WTC11 (cell line): ENCODE measurements around the gene GPR153. TPM values are rescaled to one million over a fixed set of nuclear protein-coding genes. Genes with fewer than 3 reads are reported as not detected.

Source experiments
- ATAC-seq: fragments of 200-7000 bp; cut with Tn5 transposase; 2 replicates; pipeline ENCODE4 v1.10.0; 2021; ENCODE audit warnings: mild to moderate bottlenecking, moderate library complexity
- CTCF ChIA-PET: fragments of 300-600 bp; sonication (Branson Sonifier 250); formaldehyde crosslinking; loops from one replicate; lab custom pipeline; 2021; ENCODE audit warnings: antibody characterized with exemption; lab: Charles Lee
- POLR2A ChIA-PET: fragments of 350-600 bp; sonication (Branson Sonifier 250); formaldehyde crosslinking; loops from one replicate; lab custom pipeline; 2021; ENCODE audit warnings: antibody characterized with exemption; lab: Charles Lee
- DNase-seq: peaks from one replicate; pipeline ENCODE4 v3.0.0; 2021; ENCODE audit warnings: low spot score
- H3K27ac Mint-ChIP-seq: 2 replicates; pipeline ENCODE4 v1.8.0; 2021; ENCODE audit warnings: mixed read lengths
- H3K27me3 Mint-ChIP-seq: 2 replicates; pipeline ENCODE4 v1.8.0; 2021; ENCODE audit warnings: low read depth, mild to moderate bottlenecking, moderate library complexity, mixed read lengths
- H3K36me3 Mint-ChIP-seq: 2 replicates; pipeline ENCODE4 v1.8.0; 2021; ENCODE audit warnings: mixed read lengths
- H3K4me1 Mint-ChIP-seq: 2 replicates; pipeline ENCODE4 v1.8.0; 2022; ENCODE audit warnings: mixed read lengths
- H3K4me3 Mint-ChIP-seq: 2 replicates; pipeline ENCODE4 v1.8.0; 2021; ENCODE audit warnings: mild to moderate bottlenecking, moderate library complexity, mixed read lengths
- H3K9me3 Mint-ChIP-seq: 2 replicates; pipeline ENCODE4 v1.8.0; 2021; ENCODE audit warnings: mixed read lengths
- AFF4 ChIP-seq: sonication (generic); formaldehyde crosslinking; IDR thresholded peaks from 2 replicates; pipeline ENCODE4 v1.8.1; 2023; ENCODE audit warnings: mild to moderate bottlenecking, missing genetic modification reagents, borderline replicate concordance
- ATF1 ChIP-seq: sonication (generic); formaldehyde crosslinking; IDR thresholded peaks from 2 replicates; pipeline ENCODE4 v1.8.1; 2023; ENCODE audit warnings: mild to moderate bottlenecking, moderate library complexity, missing genetic modification reagents
- ATF6 ChIP-seq: sonication (generic); formaldehyde crosslinking; IDR thresholded peaks from 2 replicates; pipeline ENCODE4 v1.8.1; 2023; ENCODE audit warnings: mild to moderate bottlenecking, missing genetic modification reagents
- CBFB ChIP-seq: sonication (generic); formaldehyde crosslinking; IDR thresholded peaks from 2 replicates; pipeline ENCODE4 v1.8.1; 2022; ENCODE audit warnings: mild to moderate bottlenecking, low read depth, missing genetic modification reagents
- CREB1 ChIP-seq: sonication (generic); formaldehyde crosslinking; IDR thresholded peaks from 2 replicates; pipeline ENCODE4 v1.8.0; 2023; ENCODE audit warnings: mild to moderate bottlenecking, missing genetic modification reagents
- EMX1 ChIP-seq: fragments of 250-450 bp; sonication (Bioruptor Pico); IDR thresholded peaks from 2 replicates; pipeline ENCODE4 v1.8.0; 2021; ENCODE audit warnings: mild to moderate bottlenecking
- GABPB1 ChIP-seq: sonication (generic); formaldehyde crosslinking; IDR thresholded peaks from 2 replicates; pipeline ENCODE4 v1.8.1; 2023; ENCODE audit warnings: mild to moderate bottlenecking, missing genetic modification reagents
- GRHL2 ChIP-seq: fragments of 250-450 bp; sonication (Bioruptor Pico); IDR thresholded peaks from 2 replicates; pipeline ENCODE4 v1.8.0; 2022; ENCODE audit warnings: mild to moderate bottlenecking, moderate library complexity; ENCODE audit not compliant: insufficient replicate concordance, severe bottlenecking
- HMGXB4 ChIP-seq: sonication (generic); formaldehyde crosslinking; IDR thresholded peaks from 2 replicates; pipeline ENCODE4 v1.8.1; 2023; ENCODE audit warnings: mild to moderate bottlenecking, moderate library complexity, missing genetic modification reagents
- NR2C2 ChIP-seq: sonication (generic); formaldehyde crosslinking; IDR thresholded peaks from 2 replicates; pipeline ENCODE4 v1.8.0; 2022; ENCODE audit warnings: mild to moderate bottlenecking, missing genetic modification reagents
- PRDM15 ChIP-seq: sonication (generic); formaldehyde crosslinking; IDR thresholded peaks from 2 replicates; pipeline ENCODE4 v1.8.0; 2022; ENCODE audit warnings: missing genetic modification reagents
- SOX15 ChIP-seq: fragments of 250-450 bp; sonication (Bioruptor Pico); IDR thresholded peaks from 2 replicates; pipeline ENCODE4 v1.9.0; 2021; ENCODE audit warnings: mild to moderate bottlenecking
- SP1 ChIP-seq: sonication (generic); formaldehyde crosslinking; conservative IDR thresholded peaks from 2 replicates; pipeline ENCODE4 v1.8.1; 2022; ENCODE audit warnings: missing genetic modification reagents
- ZNF138 ChIP-seq: sonication (generic); formaldehyde crosslinking; conservative IDR thresholded peaks from 2 replicates; pipeline ENCODE4 v1.8.1; 2022; ENCODE audit warnings: mild to moderate bottlenecking, moderate library complexity, missing genetic modification reagents
- ZNF416 ChIP-seq: fragments of 250-450 bp; sonication (Bioruptor Pico); IDR thresholded peaks from 2 replicates; pipeline ENCODE4 v1.9.0; 2021; ENCODE audit warnings: mild to moderate bottlenecking, inconsistent platforms
- ZNF425 ChIP-seq: fragments of 250-450 bp; sonication (Bioruptor Pico); conservative IDR thresholded peaks from 2 replicates; pipeline ENCODE4 v1.9.0; 2021; ENCODE audit warnings: mild to moderate bottlenecking
- ZNF532 ChIP-seq: fragments of 250-450 bp; sonication (Bioruptor Pico); IDR thresholded peaks from 2 replicates; pipeline ENCODE4 v1.9.0; 2021; ENCODE audit warnings: mild to moderate bottlenecking, borderline replicate concordance
- total RNA-seq: library from RNA; stranded (reverse); gene quantifications from 3 replicates; pipeline ENCODE4 v1.2.3, GENCODE V29; 2021

GPR153 gene
- total RNA-seq, 1 experiment from 2014 or later, result 13.4 TPM

- DNase-seq (no peak), ATAC-seq (no peak)
- POLR2A ChIA-PET, result no interaction called here
- Mint-ChIP-seq H3K4me3 (no peak overlapping the region), H3K27ac (no peak overlapping the region), H3K9me3 (peaks cover 36% of the 10 kb centered on the region), H3K36me3 (peaks cover 41% of the 10 kb centered on the region), H3K4me1 (no peaks in the 10 kb centered on the region), H3K27me3 (no peaks in the 10 kb centered on the region)
- TF ChIP-seq EMX1 (CRISPR knock-in tag) (no peak), ZNF416 (CRISPR knock-in tag) (no peak), CBFB (CRISPR knock-in tag) (no peak), GABPB1 (CRISPR knock-in tag) (no peak), NR2C2 (CRISPR knock-in tag) (no peak), ATF6 (CRISPR knock-in tag) (no peak), HMGXB4 (CRISPR knock-in tag) (no peak), CREB1 (CRISPR knock-in tag) (no peak), ZNF138 (CRISPR knock-in tag) (no peak), AFF4 (CRISPR knock-in tag) (no peak), ATF1 (CRISPR knock-in tag) (no peak), SOX15 (CRISPR knock-in tag) (no peak), PRDM15 (CRISPR knock-in tag) (no peak), GRHL2 (CRISPR knock-in tag) (no peak), SP1 (CRISPR knock-in tag) (no peak)
- CTCF ChIA-PET, result interaction anchor here (1.4 kb wide), 1 partner anchor 114 kb away, joined by 3 read pairs; no protein-coding TSS in a partner anchor
Observed at GRCh38 chr1:6309564-6309963, 48.7 kb upstream of the GPR153 start.

GRCh38 chr1:6308449-6308848 lies 47.6 kb upstream of the GPR153 start:
- Mint-ChIP-seq H3K4me1 (no peaks in the 10 kb centered on the region), H3K27me3 (no peaks in the 10 kb centered on the region), H3K27ac (no peak overlapping the region), H3K9me3 (peaks cover 36% of the 10 kb centered on the region), H3K36me3 (peaks cover 41% of the 10 kb centered on the region), H3K4me3 (no peak overlapping the region)
- ChIA-PET CTCF (no interaction called here), POLR2A (no interaction called here)
- DNase-seq (no peak), ATAC-seq (no peak)
- TF ChIP-seq ZNF425 (CRISPR knock-in tag), result no peak
- TF ChIP-seq ZNF532 (CRISPR knock-in tag), result no peak
